GM10266 (cell line): ENCODE measurements around the gene MAPT.
"Not testable (repeated sequence)": the region's sequence is repeated elsewhere in the genome, so short reads cannot be mapped to it uniquely, and the experiment has no call there.

Experiments
- DNase-seq: peaks from one replicate; pipeline ENCODE4 v3.0.0; 2012; ENCODE audit errors: extremely low spot score
- CTCF ChIP-seq: IDR thresholded peaks from 2 replicates; pipeline ENCODE4 v1.5.1; 2012; ENCODE audit warnings: mild to moderate bottlenecking, low read depth; ENCODE audit not compliant: control insufficient read depth, insufficient read depth; ENCODE audit errors: missing control alignments

MAPT gene

GRCh38 chr17:45930420-45930951, 36.1 kb downstream of the MAPT start:
- no peak for TF ChIP-seq CTCF
- DNase-seq = no peak

- no peak for TF ChIP-seq CTCF
These were observed 37.3 kb downstream of the MAPT start for GRCh38 chr17:45931677-45932076.

GRCh38 chr17:45934044-45934979, 40.0 kb downstream of the MAPT start:
- DNase-seq = no peak
- TF ChIP-seq CTCF = no peak

More at GRCh38 chr17:45931677-45932076, 37.3 kb downstream of the MAPT start:
- DNase-seq = no peak

GRCh38 chr17:45935197-45935709, 40.9 kb downstream of the MAPT start:
- TF ChIP-seq CTCF = no peak
- no peak for DNase-seq

GRCh38 chr17:45935710-45936509, 41.6 kb downstream of the MAPT start:
- DNase-seq = no peak
- TF ChIP-seq CTCF = no peak

GRCh38 chr17:45936610-45937009, 42.3 kb downstream of the MAPT start:
- no peak for TF ChIP-seq CTCF
- DNase-seq = no peak

- DNase-seq = not testable (repeated sequence)
These were observed 42.8 kb downstream of the MAPT start for GRCh38 chr17:45937186-45937585.
